NCI-H510A treated with DMSO at 0.1 percent for 48 hours (cell line): ENCODE results near the gene RABEP1.
A peak's percentile ranks its signal among the peaks of the same experiment; 100 is the strongest.

Source experiments
- DNase-seq: peaks from one replicate; lab custom pipeline; 2025; lab: John Stamatoyannopoulos, UW

RABEP1 gene

GRCh38 chr17:5364156-5364555 is 82.1 kb downstream of the RABEP1 start:
- no peak for DNase-seq

DNA sequence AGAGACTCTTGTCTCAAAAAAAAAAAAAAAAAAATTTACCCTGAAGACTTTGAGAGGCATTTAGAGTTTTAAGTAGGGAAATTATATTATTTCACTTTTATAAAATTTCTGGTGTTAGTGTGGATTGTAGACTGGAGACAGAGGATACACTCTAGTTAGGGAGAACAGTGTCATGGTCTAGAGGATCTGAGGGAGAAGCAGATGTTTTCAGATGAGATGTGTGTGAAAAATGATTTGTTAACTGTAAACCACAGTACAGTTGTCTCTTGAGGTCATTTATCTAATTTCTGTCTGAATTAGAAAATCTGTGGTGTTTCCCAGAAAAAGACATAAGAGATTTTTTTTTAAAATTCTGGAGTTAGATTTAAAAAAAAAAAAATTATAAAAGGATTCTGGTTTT is 82.6 kb downstream of the RABEP1 start:
- DNase-seq = no peak

DNA sequence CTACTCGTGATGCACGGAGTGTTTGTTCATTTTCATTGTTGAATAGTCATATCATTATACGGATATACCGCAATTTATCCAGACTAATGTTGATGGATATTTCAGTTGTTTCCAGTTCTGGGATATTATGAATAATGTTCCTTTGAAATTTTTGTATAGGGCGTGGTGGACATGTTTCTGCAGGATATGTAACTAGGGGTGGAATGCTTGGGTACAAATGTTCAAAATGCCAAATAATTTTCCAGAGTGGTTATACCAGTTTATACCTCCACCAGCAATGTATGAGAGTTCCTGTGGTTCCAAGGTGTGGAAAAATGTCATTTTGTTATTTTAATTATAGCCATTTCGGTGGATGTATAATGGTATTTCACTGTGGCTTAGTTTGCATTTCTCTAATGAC is 83.7 kb downstream of the RABEP1 start:
- DNase-seq = no peak

- DNase-seq = no peak
Measured at GRCh38 chr17:5370411-5370810, 88.3 kb downstream of the RABEP1 start.

DNA sequence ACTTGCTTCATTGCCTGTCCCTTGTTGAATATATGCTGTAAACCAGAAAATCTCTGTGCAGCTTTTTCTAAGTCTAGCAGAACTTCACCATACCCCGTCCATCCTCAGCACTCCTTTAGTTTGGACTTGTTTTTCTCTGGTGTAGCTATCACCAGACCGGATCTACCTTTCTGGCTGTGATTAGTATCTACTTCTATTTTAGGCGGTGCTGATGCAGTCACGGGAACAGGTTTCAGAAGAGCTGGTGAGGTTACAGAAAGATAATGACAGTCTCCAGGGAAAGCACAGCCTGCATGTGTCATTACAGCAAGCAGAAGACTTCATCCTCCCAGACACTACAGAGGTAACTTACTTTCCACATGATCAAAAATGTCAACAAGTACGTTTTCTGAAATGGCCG is 91.0 kb downstream of the RABEP1 start:
- DNase-seq = no peak

- DNase-seq = no peak
Measured at GRCh38 chr17:5378566-5379207, 96.6 kb downstream of the RABEP1 start.

- no peak for DNase-seq
Measured at GRCh38 chr17:5379351-5380107, 97.4 kb downstream of the RABEP1 start.

DNA sequence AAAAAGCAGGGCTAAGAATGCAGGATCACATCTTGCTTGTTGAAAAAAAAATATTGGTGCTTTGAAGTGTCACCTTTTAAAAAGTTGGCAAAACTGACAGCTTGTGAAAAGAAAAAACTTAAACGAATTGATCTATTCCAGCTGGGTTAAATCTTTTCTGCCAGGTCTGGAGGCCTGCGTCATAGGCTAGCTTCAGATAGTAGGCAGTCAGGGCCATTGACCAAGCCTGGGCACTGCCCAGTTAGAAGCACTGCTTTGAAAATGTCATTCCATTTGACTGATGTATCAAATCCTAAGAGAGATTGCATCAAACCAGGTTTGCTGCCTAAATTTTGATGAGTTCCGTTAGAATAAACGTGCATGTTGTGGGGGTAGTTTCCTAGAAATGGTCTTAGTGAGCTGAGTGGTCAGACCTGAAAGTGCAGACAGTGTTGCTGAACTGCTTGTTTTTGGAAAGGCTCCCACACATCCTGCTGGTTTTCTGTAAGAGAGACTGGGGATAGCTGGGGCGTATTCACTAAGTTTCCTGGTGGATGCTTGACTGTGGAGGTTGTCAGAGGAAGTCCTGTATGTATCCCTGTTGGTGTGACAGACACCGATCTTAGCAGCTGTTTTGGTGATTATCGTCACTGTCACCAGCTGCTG is 98.5 kb downstream of the RABEP1 start:
- DNase-seq = no peak

DNA sequence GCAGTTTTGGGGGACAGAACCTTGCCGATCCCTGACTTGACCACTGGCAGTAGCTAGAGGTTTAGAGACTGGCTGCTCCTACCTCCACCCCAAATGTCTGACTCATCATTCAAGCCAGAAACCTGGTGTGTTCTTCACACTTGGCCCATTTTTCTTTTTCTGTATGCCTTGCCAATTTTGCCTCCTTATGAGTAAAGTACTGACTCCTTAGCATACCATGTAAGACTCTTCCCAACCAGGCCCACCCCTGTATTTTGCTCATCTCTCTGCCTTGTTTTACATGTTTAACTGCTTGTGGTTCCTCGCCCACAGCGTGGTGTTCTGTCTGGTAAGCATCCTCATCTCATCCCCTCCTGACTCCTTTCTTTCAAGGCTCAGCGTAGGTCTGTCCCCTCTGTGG is 99.5 kb downstream of the RABEP1 start:
- no peak for DNase-seq

DNA sequence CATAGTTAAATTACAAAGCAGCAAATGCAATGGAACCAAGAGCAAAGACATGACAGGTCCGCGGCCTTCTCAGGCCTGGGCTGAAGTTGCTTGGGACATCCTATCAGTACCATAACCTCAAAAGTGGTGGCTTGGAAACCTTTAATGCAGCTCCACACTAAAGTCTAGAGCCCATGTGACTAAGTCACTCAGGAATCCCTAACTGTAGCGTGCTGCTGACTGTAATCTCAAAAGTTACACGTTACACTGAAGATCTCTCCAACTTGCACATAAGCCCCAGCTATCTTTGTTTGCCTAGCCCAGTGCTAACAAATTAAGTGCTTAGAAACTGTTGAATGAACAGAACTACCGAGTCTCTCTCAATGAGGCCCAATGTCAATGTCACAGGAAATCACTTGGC is 109.6 kb downstream of the RABEP1 start:
- no peak for DNase-seq

GRCh38 chr17:5396612-5397011 is 114.5 kb downstream of the RABEP1 start:
- no peak for DNase-seq

GRCh38 chr17:5399767-5400166 is 117.7 kb downstream of the RABEP1 start:
- DNase-seq = no peak

DNA sequence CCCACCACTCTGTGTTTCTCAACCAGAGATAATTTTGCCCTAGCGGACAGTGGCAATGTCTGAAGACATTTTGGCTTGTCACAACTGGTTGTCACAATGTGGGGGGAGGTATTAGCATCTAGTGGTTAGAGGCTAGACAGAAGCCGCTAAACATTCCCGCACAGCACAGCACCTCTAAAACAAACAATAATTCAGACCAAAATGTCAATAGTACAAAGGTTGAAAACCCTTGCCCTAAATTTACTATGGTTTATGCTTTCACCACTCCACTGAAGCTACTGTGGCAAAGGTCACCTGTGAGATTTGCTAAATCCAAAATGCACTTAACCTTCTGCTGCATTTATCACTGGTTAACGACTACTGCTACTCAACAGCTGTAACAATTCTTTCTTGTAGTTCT is 123.3 kb downstream of the RABEP1 start:
- DNase-seq = no peak

DNA sequence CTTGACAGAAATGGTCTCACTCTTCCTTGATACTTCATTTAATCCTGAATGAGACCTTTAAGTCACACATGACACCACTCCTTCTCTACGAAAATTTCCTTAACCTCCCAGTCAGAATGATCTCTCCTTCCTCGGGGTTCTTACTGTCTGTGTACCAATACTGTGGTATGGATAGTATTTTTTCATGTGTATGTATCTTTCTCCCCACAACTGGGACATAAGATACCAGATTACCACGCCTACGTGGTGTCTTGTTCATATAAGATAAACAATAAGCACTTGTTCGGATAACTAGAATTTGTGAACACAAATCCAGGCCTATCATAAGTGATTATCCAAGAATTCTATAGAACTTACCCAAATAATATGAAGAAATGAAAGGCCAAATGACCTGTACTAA is 126.1 kb downstream of the RABEP1 start:
- DNase-seq = no peak

- DNase-seq = no peak
Measured at GRCh38 chr17:5410594-5411272, 128.6 kb downstream of the RABEP1 start.

- no peak for DNase-seq
Measured at GRCh38 chr17:5413682-5414081, 131.6 kb downstream of the RABEP1 start.

- no peak for DNase-seq
Measured at GRCh38 chr17:5416901-5417300, 134.8 kb downstream of the RABEP1 start.

DNA sequence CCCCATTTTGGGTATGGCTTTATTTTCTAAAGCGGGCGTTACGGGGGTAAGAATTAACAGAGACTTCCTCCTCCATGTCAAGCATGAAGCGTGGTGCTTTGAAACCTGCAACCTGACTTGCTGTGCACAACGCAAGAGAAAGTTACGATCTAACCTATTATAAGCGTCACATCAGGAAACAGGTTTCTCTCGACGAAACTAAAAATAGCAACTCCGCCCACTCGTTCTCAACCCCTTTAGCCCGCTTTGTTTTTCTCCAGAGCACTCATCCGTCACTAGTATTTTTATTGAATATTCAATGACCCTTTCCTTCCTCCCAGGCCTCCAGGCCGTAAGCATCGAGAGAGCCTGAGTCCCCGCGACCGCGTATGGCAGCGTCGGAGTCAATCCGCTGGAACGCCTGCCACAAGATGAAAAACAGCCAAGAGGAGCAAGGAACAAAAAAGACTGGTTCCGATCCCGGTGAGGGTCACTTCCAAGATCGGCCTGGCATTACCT is 136.8 kb downstream of the RABEP1 start:
- peak; percentile 46 for DNase-seq

DNA sequence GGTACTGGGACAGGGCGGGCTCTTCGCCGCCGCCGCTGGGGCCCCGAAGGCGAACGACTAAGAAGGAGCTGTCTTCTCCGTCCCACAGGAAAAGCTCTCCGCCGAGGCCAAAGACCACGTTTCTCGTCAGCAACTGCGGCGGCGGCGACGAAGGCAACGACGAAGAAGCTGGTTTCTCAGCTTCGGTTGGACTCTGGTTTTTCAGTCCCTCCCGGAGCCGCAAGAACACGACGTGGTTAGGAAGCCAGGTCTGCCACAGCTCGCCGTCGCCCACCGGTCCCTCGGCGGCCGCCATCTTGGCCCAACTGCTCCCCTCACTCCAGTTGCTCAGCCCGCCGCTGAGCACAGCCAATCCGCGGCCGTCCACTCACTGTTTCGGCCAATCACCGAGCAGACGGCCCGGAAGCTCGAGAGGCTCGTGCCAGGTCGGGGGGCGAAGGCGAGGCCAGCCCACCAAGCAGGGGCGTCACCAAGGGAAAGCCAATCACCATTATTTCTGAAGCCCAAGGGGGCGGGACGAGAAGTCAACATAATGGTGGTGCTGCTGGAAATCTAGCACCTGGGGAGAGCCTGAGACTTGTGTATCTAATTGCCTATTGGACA is 137.4 kb downstream of the RABEP1 start, which contains the start of gene NUP88:
Gene NUP88 (minus strand): TSS at position 307 of the 603 bp plus-strand sequence. CDS start 12 bp downstream, at position 295.
- DNase-seq = peak; percentile 98

DNA sequence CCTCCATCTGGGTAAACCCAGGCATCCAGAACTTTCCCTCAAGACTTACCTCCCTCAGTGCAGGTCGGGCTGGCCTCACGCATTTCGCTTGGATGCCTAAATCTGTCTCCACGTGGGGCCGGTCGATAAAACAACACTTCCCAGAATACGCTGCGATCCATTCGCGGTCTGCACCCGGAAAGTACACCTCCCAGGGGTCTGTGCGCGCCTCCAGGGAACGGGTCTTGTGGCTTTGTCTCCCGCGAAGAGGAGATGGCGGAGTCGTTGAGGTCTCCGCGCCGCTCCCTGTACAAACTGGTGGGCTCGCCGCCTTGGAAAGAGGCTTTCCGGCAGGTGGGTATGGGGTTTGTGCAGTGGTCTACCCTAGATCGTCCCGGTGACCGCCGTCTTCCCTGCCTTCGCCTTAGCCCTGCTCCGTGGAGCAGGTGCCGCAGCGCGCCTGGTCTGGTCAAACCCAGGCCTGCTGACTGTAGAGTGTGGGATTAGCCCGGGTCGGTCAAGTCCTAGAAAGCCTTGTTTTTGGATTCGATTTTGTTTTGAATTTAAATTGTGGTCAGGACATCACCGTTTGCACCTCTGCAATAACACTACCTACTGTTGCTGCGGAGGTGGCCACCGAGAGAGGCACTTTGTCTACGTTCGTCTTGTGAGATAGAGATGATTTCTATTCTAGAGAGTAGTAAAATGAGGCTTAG is 138.0 kb downstream of the RABEP1 start, which contains the start of gene RPAIN:
Gene RPAIN (plus strand): TSS at position 224 of the 695 bp plus-strand sequence. CDS start 29 bp downstream, at position 253.
- peak; percentile 96 for DNase-seq

- no peak for DNase-seq
Measured at GRCh38 chr17:5422505-5422904, 140.4 kb downstream of the RABEP1 start.
